Activated CD8-positive, alpha-beta memory T cell treated with anti-CD3 and anti-CD28 coated beads for 1 hour (primary cell): ENCODE measurements around the gene STYXL2.

Experiments
- DNase-seq, 2 donors: peaks; one replicate each; pipeline ENCODE4 v3.0.0-alpha.2; 2020; ENCODE audit warnings: low read depth in 1 of 2; ENCODE audit errors: extremely low read depth in 1 of 2

Gene STYXL2

DNA sequence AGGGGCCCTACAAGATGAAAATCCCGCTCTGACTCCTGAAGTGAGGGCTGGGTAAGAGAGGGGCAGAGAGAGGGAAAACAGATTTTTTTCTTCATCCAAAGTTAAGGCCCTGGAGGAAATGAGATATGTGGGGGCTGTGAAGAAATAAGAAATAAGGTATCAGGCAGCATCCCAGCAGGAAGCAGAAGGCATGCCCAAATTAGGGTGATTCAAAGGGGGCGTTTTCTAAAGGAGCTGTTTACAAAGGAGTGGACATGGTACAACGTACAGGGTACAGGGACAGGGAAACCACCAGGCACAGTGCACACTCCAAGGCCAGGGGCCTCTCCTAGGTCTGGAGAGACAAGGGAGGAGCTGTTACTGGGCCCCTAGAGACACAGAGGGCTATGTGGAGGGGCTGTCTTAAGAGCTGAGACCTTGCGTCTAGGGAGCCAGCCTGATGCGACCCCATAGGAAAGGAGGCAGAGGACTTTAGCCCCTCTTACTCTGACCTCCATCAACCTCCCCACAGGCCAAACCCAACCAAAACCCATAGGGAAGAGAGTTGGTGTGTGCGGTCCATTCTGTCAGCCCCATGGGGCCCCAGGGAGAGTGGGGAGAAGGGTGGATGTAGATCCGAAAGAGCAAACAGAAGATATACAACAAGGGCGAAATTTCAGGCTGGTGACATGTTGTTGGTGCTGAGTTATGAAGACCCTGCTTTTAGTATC lies 38.6 kb downstream of the STYXL2 start:
- no peak for DNase-seq

DNA sequence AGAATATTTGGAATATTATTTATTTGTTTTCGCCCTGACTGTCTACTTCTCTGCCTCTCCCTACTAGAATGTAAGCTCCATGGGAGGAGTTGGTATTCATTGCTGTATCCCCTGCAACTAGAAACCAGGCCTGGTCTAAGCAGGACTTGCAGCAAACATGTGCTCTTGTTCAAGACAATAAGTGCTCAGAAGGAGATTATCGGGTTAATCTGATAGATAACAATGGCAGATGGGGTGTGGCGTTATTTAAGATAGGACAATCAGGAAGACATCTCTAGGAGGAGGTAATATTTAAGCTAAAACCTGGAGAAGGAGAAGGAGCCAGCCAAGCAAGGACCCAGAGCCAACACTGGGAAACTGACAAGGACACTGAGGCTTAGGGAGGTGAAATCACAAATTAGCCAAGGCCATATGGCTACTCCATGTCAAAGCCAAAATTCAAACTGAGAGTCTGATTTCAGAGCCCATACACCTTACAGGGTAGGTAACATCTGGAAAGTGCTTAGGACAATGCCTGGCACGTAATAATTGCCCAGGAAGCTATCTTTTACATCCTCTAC lies 41.5 kb downstream of the STYXL2 start:
- no peak for DNase-seq

DNA sequence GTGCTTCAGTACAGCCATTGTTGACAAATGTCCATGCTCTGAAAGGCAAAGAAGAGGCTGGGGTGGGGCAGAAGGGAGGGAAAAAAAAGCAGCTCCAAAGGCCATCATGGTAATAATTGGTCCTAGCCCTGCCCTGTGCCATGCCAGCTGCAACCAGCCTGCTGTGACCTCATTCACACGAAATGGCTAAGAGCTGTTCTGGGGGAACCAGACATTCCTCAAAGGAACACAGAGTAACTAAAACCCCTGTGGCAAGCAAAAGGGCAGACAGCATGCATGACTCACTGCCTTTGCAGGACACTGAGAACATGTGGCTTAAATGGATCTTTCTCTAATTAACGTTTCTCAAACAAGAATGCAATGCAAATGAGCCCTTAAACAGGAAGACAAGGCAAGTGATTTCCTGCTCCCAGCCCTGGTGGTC lies 42.3 kb downstream of the STYXL2 start:
- no peak for DNase-seq

DNA sequence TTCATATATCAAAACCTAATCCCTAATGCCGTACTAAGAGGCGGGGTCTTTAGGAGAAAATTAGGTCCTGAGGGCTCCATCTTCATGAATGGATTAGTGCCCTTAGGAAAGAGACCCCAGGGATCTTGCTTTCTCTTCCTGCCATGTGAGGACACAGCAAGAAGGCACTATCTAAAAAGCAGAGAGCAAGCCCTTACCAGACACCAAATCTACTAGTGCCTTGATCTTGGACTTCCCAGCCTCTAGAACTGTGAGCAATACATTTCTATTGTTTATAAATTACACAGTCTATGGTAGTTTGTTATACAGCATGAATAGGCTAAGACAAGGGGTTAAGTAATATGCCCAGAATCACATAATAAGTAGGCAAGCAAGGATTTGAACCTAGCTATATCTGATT lies 42.9 kb downstream of the STYXL2 start:
- DNase-seq = no peak

DNA sequence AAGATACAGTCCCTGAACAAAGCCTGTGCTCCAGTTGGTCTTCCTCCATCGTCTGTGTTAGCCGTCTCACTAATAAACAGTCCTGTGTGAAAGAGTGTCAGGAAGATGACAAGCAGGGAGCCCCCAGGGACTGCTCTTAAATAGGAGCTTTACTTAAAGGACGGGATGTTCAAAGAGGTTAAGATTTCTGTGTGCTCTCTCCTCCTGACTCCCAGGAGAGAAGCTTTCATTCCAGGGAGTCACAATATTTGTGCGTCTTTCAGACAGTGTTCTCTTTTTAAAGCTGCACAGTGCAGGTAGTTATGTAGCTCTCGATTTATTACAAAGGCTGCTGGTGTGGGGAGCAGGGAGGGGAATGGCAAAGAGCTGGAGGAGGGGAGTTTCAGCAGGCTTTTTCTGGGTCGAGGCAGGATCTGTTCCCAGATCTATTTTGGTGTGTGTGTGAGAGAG lies 43.5 kb downstream of the STYXL2 start:
- DNase-seq = no peak

DNA sequence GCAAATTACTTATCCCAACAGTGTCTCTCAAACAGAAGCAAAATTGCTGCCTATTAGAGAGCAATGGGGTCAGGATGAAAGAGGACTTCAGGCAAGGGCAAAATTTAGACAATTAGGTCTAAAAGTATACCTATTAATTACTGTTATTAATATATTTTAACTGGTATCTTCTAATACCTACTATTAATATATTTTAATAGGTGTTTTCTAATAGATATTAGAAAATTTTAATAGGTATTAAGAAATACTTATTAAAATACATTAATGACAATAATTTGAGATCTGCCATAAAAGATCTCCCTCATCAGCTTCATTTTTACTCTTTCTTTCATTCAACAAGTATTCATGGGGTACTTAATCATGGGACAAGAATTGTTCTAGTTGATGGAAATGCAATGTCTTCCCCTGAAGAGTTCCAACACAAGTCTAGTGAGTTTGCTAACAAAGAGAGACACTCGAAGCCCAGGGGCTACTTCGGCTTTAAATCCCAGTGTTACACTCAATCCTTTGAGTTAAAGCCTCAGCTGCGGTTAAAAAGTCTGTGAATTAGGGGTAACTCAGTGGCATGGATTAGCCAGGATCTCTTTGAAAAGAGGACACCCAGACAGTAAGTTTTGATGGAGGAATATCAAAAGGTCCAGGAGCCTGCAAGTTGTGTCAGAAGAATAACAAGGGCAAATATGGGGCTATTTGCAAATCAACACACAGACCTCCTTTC lies 44.1 kb downstream of the STYXL2 start:
- DNase-seq = no peak

DNA sequence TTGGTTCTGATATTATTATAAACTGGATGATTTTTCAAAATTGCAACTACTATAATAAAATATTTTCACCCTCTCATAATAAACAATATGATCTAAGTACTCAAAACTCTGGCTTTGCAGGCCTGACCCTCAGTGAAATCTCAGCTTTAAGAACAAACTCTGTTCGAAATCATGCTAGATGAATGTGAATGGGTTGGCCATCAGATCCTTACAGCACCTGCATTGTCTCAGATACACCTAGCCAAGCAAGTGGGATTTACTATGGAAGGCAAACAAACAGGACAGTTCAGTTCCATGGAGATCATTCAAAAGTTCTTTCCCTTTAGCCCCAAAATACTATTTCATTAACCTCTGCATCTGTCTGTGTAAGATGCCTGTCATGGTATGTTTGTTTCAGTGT lies 44.8 kb downstream of the STYXL2 start:
- no peak for DNase-seq

DNA sequence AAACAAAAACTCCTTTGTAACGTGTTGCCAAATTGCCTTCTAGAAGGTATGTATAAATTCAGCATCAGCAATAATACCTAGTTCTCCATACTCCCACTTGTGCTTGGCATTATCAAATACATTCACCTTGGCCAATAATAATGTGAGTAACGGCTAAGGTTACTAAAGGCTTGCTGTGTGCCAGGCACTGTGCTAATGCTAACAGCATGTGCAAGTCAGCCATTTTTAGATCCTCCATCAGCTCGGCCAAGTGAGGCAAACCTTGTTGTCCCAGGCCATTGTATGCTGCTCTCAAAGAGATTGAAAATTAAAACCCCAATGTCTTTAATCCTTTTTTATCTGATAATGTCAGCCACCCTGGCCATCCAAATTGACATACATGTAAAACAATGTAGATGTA lies 48.1 kb downstream of the STYXL2 start:
- no peak for DNase-seq
